ENCODE measurements around the gene OR5K4. TPM values are rescaled to one million over a fixed set of nuclear protein-coding genes. Genes with fewer than 3 reads are reported as not detected.

OR5K4 gene
- polyA plus RNA-seq, 1 donor (not counting 4 experiments of a cell fraction or from before 2014, with no cell fraction given): not detected

DNA sequence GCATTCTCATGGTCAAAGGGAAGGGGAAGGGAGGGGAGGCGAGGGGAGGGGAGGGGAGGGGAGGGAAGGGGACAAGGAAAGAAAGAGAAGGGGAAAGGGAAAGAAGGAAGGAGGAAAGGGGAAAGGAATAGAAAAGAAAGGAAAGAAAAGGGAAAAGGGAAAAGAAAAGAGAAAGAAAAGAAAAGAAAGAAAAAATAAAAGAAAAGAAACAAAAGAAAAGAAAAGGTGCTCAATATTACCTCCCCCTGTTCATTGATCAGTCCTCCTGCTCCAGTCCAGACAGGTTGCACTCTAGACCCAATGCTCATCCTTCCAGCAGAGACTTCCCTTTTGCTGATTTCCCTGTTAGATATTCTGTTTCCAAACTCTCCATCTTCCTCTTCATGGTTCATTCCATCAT is 18.8 kb downstream of the OR5K4 start:
- no peak overlapping the region for H3K4me2 ChIP-seq (ENCODE audit: control insufficient read depth, extremely low read depth, insufficient read depth, low read depth, low read length)
- no peak overlapping the region for H3K9ac ChIP-seq (ENCODE audit: control insufficient read depth, extremely low read depth, insufficient read depth, low read length)
- H3K4me3 ChIP-seq (ENCODE audit: control insufficient read depth in 2 of 3, extremely low read depth in 1 of 3, insufficient read depth in 2 of 3, low read depth in 1 of 3, low read length in 3 of 3): no peak overlapping the region
- no peaks in the 10 kb centered on the region for H3K79me2 ChIP-seq (ENCODE audit: control insufficient read depth, insufficient read depth, low read length)
- H2AFZ ChIP-seq (ENCODE audit: control insufficient read depth, low read length): no peak overlapping the region
- peaks cover 11% of the 10 kb centered on the region for H3K4me1 ChIP-seq (ENCODE audit: control insufficient read depth, extremely low read depth, insufficient read depth, low read length)
- DNase-seq (ENCODE audit: low read depth, low spot score) (no peak), FAIRE-seq (no peak)
- dilution Hi-C loops (cut with MboI; ENCODE audit: extremely low pct_ligation_motif_present, low sequenced_read_pairs): no loop called here
- no peaks in the 10 kb centered on the region for H3K9me1 ChIP-seq (ENCODE audit: control insufficient read depth, extremely low read depth, insufficient read depth, low read length)
- no peaks in the 10 kb centered on the region for H3K36me3 ChIP-seq (ENCODE audit: control insufficient read depth in 2 of 2, extremely low read depth in 1 of 2, insufficient read depth in 2 of 2, low read length in 2 of 2)
- TF ChIP-seq EZH2 (IDR thresholded peaks at IDR 0.05; ENCODE audit: low read length): no peak
- TF ChIP-seq CTCF (optimal IDR thresholded peaks at IDR 0.05 in 1 of 3, IDR thresholded peaks at IDR 0.05 in 1 of 3, conservative IDR thresholded peaks at IDR 0.05 in 1 of 3; ENCODE audit: extremely low read depth in 1 of 3, insufficient read depth in 2 of 3, low read length in 3 of 3): no peak
- no peak overlapping the region for H3K27ac ChIP-seq (ENCODE audit: control insufficient read depth, insufficient read depth, low read length)
- H3K9me3 ChIP-seq (ENCODE audit: control insufficient read depth, low read depth, low read length): no peaks in the 10 kb centered on the region
- no peaks in the 10 kb centered on the region for H4K20me1 ChIP-seq (ENCODE audit: control insufficient read depth, extremely low read depth, insufficient read depth, low read length)
- H3K27me3 ChIP-seq (ENCODE audit: control insufficient read depth, extremely low read depth, insufficient read depth, low read length): no peaks in the 10 kb centered on the region

- no peaks in the 10 kb centered on the region for H3K36me3 ChIP-seq (ENCODE audit: control insufficient read depth in 2 of 2, extremely low read depth in 1 of 2, insufficient read depth in 2 of 2, low read length in 2 of 2)
- H3K9me1 ChIP-seq (ENCODE audit: control insufficient read depth, extremely low read depth, insufficient read depth, low read length): no peaks in the 10 kb centered on the region
- no peaks in the 10 kb centered on the region for H3K27me3 ChIP-seq (ENCODE audit: control insufficient read depth, extremely low read depth, insufficient read depth, low read length)
- FAIRE-seq (no peak), DNase-seq (ENCODE audit: low read depth, low spot score) (no peak)
- H3K9ac ChIP-seq (ENCODE audit: control insufficient read depth, extremely low read depth, insufficient read depth, low read length): no peak overlapping the region
- H3K4me1 ChIP-seq (ENCODE audit: control insufficient read depth, extremely low read depth, insufficient read depth, low read length): peaks cover 11% of the 10 kb centered on the region
- TF ChIP-seq CTCF (optimal IDR thresholded peaks at IDR 0.05 in 1 of 3, IDR thresholded peaks at IDR 0.05 in 1 of 3, conservative IDR thresholded peaks at IDR 0.05 in 1 of 3; ENCODE audit: extremely low read depth in 1 of 3, insufficient read depth in 2 of 3, low read length in 3 of 3): no peak
- TF ChIP-seq EZH2 (IDR thresholded peaks at IDR 0.05; ENCODE audit: low read length): no peak
- H3K4me3 ChIP-seq (ENCODE audit: control insufficient read depth in 2 of 3, extremely low read depth in 1 of 3, insufficient read depth in 2 of 3, low read depth in 1 of 3, low read length in 3 of 3): no peak overlapping the region
- H3K4me2 ChIP-seq (ENCODE audit: control insufficient read depth, extremely low read depth, insufficient read depth, low read depth, low read length): no peak overlapping the region
- no peaks in the 10 kb centered on the region for H3K9me3 ChIP-seq (ENCODE audit: control insufficient read depth, low read depth, low read length)
- H2AFZ ChIP-seq (ENCODE audit: control insufficient read depth, low read length): peak overlapping the region; percentile 7
- no peaks in the 10 kb centered on the region for H3K79me2 ChIP-seq (ENCODE audit: control insufficient read depth, insufficient read depth, low read length)
- dilution Hi-C loops (cut with MboI; ENCODE audit: extremely low pct_ligation_motif_present, low sequenced_read_pairs): no loop called here
- H4K20me1 ChIP-seq (ENCODE audit: control insufficient read depth, extremely low read depth, insufficient read depth, low read length): no peaks in the 10 kb centered on the region
- no peak overlapping the region for H3K27ac ChIP-seq (ENCODE audit: control insufficient read depth, insufficient read depth, low read length)
Observed at GRCh38 chr3:98376631-98377030, 23.0 kb downstream of the OR5K4 start.
